AG10803 (cell line): ENCODE data around the gene MYH15.
A peak's percentile ranks its signal among the peaks of the same experiment; 100 is the strongest.

Experiments
- DNase-seq: peaks from one replicate; pipeline ENCODE4 v3.0.0; 2010; ENCODE audit warnings: low read depth
- H3K4me3 ChIP-seq: 2 replicates; pipeline ENCODE4 v1.5.1; 2011; ENCODE audit warnings: mild to moderate bottlenecking, low read length, control low read depth
- CTCF ChIP-seq: conservative IDR thresholded peaks from 2 replicates; pipeline ENCODE4 v1.5.1; 2011; ENCODE audit warnings: mild to moderate bottlenecking, low read length, control low read depth, inconsistent platforms

MYH15 gene

GRCh38 chr3:108468577-108468976, 41.8 kb downstream of the MYH15 start:
- no peak overlapping the region for H3K4me3 ChIP-seq
- DNase-seq = no peak
- TF ChIP-seq CTCF = no peak

- no peak overlapping the region for H3K4me3 ChIP-seq
- peak; percentile 24 for TF ChIP-seq CTCF
- peak; percentile 34 for DNase-seq
Observed at GRCh38 chr3:108462899-108463298, 47.5 kb downstream of the MYH15 start.

- no peak for TF ChIP-seq CTCF
- DNase-seq = peak; percentile 32
- H3K4me3 ChIP-seq = no peak overlapping the region
Observed at GRCh38 chr3:108461661-108462111, 48.7 kb downstream of the MYH15 start.

GRCh38 chr3:108459225-108459624, 51.2 kb downstream of the MYH15 start:
- DNase-seq = no peak
- TF ChIP-seq CTCF = no peak
- no peak overlapping the region for H3K4me3 ChIP-seq

GRCh38 chr3:108455212-108455705, 55.1 kb downstream of the MYH15 start:
- no peak for DNase-seq
- H3K4me3 ChIP-seq = no peak overlapping the region
- no peak for TF ChIP-seq CTCF

GRCh38 chr3:108453565-108453964, 56.8 kb downstream of the MYH15 start:
- no peak for TF ChIP-seq CTCF
- H3K4me3 ChIP-seq = no peak overlapping the region
- no peak for DNase-seq

GRCh38 chr3:108450444-108450843, 60.0 kb downstream of the MYH15 start:
- no peak for DNase-seq
- H3K4me3 ChIP-seq = no peak overlapping the region
- TF ChIP-seq CTCF = no peak
